ENCODE measurements around the gene MMP15.

Gene MMP15

DNA sequence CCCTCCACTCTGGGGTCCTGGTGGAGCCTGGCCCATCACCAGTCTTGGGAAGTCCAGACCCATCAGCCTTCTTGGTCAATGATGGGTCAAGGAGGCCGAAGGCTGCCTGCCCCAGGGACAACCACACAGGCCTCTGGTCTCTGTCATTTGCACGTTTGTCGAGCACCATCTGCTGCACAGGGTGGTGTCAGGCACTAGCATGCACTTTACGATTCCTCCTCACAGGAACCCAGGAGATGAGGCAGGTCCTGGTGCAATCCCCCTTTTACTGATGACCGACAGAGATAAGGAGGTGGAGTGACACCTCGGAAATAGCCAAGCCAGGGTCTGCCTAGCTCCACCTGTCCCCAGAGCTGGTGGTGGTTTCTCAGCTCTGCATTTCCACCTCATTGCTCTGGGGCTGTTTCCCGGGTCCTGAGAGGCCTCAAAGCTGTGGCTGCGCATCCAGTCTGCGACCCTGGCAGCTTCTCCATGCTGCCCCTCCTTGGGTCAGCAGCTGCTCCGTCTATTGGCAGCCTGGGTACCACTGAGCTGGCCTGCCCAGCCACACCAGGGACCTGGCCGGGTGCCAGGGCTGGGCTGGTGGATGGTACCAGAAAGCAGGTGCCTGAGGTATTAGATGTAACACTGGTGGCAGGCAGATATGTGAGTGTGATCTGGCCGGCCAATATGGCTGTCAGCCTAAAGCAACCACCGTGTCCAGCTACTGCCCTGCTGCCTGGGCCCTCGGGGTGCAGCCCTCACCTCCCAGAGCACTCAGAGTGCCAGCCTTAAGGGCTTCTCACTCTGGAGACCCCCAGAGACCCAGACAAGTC is 10.0 kb downstream of the MMP15 start:
- no peak for FAIRE-seq

DNA sequence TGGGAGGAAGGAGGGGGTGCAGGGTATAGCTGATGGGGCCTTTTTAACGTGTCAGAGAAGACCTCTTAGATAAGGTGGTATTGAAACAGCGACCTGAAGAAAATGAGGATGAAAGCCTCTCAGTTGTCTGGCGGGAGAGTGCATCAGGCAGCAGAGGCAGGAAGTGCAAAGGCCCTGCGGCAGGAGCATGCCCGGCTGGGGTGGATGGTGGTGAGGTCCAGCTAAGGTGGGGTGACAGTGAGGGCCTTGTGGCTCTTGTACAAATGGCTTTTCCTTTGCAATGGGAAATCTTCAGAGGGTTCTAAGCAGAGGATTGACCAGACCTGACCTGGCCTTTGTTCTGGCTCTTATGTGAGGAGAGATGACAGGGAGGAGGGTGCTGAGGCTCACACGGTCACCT is 11.4 kb downstream of the MMP15 start:
- FAIRE-seq = no peak
- no peak for DNase-seq (ENCODE audit: low spot score)

More for the DNA sequence above, 10.0 kb downstream of the MMP15 start:
- no peak for DNase-seq (ENCODE audit: low spot score)

DNA sequence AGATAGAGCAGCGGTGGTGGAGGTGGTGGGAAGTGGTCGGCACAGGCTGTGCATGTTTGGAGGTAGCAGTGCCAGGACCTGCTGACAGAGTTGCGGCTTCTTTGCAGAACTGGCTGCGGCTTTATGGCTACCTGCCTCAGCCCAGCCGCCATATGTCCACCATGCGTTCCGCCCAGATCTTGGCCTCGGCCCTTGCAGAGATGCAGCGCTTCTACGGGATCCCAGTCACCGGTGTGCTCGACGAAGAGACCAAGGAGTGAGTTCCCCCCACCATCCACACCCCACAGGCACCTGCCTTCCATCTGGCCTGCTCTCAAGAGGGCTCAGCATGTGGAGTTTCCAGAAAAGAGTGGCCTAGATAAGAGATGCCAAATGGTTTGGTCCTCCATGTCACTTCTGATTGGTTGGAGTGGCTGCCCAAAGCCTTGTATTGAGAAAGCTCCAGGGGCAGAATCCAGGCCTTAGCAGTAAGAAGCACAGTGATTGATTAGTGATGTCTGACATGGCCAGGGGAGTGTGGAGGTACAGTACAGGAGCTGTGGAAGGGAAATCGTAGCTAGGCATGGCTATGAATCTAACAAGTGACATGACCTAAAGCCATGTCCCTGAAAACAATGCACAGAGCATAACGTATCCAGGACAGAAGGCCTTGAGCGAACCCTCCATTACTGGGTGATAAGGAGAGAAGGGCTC is 12.0 kb downstream of the MMP15 start:
- FAIRE-seq = no peak
- no peak for DNase-seq (ENCODE audit: low spot score)

DNA sequence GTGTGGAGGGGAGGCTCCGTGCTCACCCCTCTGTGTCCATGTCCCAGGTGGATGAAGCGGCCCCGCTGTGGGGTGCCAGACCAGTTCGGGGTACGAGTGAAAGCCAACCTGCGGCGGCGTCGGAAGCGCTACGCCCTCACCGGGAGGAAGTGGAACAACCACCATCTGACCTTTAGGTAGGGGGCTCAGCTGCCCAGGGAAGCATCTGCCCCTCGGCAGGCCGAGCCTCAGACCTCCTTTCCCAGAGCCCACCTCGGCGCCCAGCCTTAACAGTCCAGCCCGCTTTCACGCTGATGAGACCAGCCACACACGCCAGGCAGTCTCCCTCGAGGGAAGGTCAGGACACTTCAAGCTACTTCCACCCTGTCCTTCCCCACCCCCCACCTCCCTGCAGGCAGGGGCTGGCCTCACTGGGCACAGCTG is 12.7 kb downstream of the MMP15 start:
- FAIRE-seq (no peak), DNase-seq (ENCODE audit: low spot score) (no peak)

DNA sequence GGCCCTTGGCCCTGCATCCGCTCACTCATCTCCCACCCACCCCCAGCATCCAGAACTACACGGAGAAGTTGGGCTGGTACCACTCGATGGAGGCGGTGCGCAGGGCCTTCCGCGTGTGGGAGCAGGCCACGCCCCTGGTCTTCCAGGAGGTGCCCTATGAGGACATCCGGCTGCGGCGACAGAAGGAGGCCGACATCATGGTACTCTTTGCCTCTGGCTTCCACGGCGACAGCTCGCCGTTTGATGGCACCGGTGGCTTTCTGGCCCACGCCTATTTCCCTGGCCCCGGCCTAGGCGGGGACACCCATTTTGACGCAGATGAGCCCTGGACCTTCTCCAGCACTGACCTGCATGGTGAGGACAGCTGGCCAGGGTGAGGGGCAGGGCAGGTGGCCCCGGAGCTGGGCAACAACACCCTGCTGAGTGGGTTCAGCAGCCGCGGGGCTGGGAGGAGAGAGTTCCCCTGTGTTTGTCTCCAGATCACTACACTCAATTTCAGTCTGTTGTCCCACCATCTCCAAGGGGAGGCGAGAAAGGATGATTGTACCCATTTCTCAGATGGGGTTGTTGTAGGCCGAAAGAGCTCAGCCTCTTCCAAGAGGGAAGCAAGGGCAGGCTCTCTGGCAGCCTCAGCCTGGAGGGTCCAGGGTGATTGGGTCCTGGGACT is 14.4 kb downstream of the MMP15 start:
- no peak for FAIRE-seq
- no peak for DNase-seq (ENCODE audit: low spot score)

DNA sequence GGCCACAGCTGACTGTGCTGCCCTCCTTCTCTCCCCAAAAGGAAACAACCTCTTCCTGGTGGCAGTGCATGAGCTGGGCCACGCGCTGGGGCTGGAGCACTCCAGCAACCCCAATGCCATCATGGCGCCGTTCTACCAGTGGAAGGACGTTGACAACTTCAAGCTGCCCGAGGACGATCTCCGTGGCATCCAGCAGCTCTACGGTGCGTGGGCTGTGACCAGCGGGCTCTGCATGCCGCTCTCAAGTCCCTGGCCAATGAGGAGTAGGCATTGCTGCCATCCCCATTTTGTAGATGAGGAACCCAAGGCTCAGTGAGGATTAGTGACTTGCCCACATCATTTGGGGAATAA is 14.9 kb downstream of the MMP15 start:
- FAIRE-seq (no peak), DNase-seq (ENCODE audit: low spot score) (no peak)

DNA sequence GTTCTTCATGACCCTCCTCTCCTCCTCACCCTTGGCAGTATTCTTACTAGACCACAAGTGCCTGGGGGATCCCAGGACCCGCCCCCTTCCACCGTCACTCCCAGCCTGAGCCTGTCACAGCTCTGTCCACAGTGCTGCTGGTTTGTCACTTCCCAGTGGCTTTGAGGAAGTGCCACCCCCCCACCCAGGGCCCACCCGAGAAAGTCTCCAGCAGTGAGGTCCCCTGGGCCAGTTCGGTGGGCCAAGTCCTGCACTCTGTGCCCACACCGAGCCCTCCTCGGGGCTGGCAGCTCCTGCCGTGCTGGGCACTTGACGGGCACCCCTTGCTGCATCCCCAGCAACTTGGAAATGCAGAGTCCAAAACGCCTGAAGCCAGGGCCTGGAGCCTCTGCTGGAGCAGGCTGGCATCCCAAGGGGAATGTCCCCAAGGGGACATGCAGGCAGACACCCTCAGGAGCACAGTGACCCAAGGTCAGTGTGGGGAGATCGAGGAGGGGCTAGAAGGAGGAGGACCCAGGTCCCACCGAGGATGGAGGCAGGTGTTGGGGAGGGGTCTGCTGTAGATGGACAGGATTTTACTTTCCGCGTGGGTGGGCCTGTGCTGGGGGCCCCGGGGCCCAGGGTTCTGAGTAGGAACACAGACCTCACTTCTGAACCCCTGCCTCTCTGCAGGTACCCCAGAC is 15.5 kb downstream of the MMP15 start:
- DNase-seq (ENCODE audit: low spot score) (no peak), FAIRE-seq (no peak)

DNA sequence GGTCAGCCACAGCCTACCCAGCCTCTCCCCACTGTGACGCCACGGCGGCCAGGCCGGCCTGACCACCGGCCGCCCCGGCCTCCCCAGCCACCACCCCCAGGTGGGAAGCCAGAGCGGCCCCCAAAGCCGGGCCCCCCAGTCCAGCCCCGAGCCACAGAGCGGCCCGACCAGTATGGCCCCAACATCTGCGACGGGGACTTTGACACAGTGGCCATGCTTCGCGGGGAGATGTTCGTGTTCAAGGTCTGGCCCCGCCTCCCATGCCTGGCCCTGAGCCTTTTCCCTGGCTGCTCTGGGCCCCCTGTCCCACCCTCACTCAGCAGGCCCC is 16.0 kb downstream of the MMP15 start:
- no peak for FAIRE-seq

DNA sequence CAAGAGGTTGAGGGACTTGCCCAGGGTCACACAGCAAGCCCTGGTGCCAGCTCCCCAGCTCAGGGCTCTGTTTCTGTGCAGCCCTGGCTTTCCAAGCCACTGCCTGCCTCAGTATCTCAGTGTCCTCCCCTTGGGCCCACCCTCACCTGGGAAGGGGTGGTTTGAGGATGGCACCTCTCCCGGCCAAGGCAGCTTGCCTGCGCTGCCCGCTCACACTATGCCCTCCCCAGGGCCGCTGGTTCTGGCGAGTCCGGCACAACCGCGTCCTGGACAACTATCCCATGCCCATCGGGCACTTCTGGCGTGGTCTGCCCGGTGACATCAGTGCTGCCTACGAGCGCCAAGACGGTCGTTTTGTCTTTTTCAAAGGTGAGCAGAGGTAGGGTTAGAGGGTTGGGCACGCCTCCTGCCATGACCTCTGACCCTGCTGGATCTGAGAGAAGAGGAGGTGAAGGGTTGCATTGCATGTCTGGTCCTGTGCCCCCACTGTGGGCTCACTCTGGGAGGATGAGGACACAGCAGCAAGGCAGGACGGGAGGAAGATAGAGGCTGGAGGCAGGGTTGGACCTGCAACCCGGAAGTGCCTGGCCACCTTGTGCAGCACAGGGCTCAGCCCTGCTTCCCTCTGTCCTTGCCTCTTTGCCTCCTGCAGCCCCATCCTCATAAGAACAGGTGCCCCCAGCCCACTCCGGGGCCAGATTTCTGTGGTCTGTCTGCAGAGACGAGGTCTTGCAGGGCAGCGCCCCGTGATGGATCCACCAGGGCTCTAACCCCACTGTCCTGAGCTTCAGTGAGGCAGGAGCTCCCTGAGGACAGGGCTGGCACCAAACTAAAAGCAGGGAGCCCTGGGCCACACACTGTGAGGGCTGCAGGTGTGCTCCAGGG is 16.7 kb downstream of the MMP15 start:
- DNase-seq (ENCODE audit: low spot score) (no peak), FAIRE-seq (no peak)

More for the DNA sequence above, 16.0 kb downstream of the MMP15 start:
- no peak for DNase-seq (ENCODE audit: low spot score)

DNA sequence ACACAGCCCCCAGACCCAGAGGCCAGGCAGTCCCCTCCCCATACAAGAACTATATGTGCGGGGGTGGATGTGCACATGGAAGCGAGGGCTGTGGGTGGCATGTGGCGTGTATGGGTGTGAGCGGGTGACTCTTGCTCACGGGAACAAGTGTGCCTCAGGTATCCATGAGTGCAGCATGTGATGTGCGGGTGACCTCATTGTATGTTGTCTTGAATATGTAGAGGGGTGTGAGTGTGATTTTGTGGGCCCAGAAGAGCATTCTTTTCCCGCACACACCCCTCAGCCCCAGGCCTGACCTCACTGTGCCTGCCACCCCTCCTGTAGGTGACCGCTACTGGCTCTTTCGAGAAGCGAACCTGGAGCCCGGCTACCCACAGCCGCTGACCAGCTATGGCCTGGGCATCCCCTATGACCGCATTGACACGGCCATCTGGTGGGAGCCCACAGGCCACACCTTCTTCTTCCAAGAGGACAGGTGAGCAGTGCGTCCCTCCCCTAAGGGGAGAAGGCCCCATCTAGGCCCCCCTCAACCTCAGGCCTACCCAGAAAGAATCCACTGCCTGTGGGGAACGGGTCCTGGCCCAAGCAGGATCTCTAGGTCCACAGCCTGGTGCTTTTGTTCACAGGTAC is 17.4 kb downstream of the MMP15 start:
- FAIRE-seq (no peak), DNase-seq (ENCODE audit: low spot score) (no peak)

DNA sequence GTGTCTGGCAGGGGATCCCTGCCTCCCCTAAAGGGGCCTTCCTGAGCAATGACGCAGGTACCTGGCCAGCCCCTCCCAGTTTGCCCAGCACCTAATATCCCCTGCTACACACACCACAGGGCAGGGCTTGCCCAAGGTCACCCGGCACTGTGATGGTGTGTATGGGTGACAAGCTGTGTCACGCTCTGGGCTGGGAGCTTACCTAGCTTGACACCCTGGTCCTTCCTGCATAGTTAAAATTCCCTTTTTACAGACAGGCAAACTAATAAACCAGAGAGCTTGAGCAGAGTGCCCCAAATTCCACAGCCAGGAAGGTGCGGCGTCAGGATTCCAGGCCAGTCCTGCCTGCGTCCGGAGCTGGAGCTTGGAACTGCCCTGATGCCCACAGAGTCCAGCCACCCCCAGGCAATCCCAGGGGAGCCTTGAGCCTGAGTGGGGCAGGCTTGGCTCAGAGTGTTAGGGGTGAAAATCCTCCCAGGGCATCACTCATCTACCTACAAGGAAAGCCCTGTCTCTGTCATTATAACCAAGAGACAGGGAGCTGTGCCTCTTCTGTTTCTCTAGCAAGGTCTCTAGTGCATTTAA is 18.1 kb downstream of the MMP15 start:
- FAIRE-seq = no peak

DNA sequence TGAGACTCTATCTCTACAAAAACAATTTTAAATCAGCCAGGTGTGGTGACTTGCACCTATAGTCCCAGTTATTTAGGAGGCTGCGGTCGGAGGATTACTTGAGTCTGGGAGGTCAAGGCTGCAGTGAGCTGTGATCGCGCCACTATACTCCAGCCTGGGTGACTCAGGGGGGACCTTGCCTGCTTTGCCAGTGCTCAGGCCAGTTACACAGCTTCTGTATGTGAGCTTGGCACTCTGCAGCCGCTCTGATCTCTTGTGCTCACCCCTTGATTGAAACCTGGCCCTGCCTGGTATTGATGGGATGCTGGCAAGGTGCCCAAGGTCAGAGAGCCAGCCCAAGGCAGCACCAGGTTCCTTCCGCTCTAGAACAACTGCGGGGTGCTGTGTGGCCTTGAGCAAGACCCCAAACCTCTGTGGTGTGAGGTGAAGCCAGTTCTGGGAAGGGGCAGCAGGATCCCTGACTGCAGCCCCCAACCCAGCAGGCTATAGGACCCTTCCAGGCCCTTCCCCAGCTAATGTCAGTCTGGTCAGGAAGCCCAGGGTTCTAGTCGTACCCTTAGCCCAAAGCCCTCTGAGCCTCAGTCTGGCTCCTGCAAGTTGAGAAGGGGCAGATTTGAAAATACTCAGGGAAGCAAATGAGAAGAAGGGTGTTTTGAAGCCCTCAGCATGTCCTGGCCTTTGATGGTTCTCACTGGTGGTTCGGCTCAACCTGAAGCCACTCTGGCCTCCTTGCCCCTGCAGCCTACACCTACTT is 18.9 kb downstream of the MMP15 start:
- DNase-seq (ENCODE audit: low spot score) (no peak), FAIRE-seq (no peak)

More for the DNA sequence above, 18.1 kb downstream of the MMP15 start:
- DNase-seq (ENCODE audit: low spot score) = no peak

DNA sequence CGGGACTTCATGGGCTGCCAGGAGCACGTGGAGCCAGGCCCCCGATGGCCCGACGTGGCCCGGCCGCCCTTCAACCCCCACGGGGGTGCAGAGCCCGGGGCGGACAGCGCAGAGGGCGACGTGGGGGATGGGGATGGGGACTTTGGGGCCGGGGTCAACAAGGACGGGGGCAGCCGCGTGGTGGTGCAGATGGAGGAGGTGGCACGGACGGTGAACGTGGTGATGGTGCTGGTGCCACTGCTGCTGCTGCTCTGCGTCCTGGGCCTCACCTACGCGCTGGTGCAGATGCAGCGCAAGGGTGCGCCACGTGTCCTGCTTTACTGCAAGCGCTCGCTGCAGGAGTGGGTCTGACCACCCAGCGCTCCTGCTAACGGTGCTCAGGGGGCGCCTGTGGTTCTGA is 19.5 kb downstream of the MMP15 start:
- no peak for FAIRE-seq

DNA sequence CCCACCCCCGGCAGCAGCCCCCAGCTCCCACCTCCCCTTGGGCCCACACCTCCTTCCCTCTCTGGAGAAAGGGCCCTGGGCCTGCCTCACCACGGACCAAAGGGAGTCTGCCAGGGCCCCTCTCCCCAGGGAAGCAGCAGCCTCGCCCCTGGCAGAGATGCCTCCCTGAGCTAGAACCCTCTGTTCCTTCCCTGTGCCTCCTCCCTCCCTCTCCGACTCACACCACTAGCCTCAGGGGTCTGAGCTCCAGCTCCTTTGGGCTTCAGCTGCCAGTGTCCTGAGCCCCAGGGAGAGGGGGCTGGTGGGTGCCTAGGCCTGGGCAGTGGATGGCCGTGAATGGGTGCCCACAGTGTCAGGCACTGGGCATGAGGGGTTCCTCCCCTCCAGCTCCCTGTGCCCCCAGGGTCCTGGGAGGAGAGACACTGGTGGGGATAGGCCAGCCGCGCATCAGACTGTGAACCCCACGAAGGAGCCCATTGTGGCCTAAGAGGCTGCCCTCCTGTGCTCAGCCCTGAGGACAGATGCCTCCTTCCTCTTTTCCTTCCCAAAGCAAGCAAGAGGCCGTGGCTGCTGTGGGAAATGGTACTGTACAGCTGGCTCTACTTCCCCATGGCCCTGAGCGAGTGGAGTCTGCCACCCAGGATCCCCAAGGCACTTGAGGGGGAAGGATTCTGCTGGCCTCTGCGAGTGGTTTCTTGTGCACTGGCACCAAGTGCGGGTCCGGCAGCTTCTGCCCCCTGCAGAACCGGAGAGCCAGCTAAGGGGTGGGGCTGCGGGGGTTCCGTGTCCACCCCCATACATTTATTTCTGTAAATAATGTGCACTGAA is 20.7 kb downstream of the MMP15 start:
- DNase-seq (ENCODE audit: low spot score) = no peak
- no peak for FAIRE-seq

More for the DNA sequence above, 19.5 kb downstream of the MMP15 start:
- DNase-seq (ENCODE audit: low spot score) = no peak

DNA sequence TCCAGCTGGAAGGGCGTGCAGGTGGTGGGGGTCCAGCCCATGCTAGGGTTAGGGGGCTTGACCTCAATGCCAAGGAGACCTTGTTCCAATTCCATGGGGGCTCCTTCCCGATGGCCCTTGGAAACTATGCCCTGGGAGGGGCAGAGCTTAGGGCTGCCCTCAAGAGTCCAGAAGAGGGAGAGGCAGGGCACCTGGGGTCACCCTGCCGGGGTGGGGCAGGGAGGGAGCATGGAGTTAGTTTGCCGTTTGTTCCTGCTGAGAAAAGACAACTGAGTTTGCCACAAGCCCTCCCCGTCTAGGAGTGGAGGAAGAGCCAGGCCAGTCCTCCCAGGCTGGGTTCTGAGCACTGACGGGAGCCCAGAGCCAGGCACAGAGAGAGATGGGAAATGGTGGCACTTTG is 21.4 kb downstream of the MMP15 start:
- DNase-seq (ENCODE audit: low spot score) = no peak
- FAIRE-seq = no peak

DNA sequence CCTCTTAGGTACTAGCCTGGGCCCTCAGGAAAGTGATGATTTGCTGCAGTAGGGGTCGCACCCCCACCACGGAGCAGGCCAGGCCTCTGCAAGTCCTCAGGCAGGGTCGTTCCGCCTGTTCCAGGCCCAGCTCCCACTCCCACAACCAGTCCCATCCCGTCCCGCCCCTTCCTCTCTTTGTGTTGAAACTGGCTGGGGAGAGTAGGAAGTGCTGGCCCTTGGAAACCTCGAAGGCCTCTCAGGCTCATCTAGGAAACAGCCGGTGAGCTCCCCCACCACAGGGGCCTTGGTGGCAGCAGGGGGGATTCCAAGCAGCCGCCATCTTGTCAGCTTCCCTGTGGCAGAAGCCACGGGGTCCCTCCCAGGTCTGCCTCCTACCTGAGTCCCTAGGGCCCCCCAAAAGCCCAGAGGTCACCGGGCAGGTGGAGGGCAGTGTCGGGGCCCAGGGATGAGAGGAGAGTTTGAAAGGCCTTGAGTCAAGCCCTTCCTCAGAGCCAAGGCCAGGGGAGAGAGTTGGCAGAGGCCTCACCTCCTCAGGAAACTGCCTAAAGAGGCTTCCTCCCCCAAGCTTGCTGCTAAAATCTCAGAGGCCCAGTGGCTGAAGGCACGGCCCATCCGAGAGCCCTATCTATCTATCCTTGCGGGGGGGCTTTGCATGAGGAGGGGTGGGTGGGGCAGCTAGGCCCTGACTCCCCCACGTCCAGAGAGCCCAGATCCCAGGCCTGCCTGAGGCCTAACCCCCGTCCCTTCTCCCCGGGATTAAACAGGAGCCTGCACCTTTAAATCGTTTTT is 22.2 kb downstream of the MMP15 start:
- FAIRE-seq = no peak

DNA sequence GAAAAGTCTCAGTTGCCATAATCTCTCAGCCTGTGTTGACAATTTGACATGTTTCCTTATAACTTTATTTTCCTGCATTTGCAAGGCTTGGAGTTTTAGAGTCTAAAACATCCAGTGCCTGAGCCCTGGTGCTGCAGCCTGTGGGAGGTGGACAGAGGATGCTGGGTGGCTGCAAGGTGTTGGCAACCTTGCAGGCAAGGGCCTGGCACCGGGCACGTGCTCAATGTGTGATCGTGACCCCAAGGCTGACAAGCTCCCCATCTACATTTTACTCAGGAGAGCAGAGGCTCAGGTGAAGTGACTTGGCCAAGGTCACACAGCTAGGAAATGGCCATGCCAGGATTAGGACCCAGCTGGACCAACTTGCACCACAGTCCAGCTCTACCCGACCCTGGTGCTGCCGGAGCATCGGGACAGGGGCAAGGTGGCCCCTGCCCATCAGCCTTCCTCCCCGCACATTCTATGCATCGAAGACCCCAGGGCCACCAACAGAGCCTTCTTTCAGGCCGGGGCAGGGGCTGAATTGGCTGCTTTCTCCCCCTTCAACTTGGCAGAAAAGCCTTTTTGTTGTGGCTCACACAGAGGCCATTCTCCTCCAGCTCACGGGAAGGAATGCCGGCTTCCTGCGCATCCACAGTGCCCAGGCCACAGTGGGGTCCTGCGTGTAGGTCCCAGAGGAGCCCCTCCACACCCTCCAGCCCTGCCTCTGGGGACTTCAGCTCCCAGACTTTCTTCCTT is 23.1 kb downstream of the MMP15 start:
- DNase-seq (ENCODE audit: low spot score) = no peak
- FAIRE-seq = no peak

More for the DNA sequence above, 22.2 kb downstream of the MMP15 start:
- DNase-seq (ENCODE audit: low spot score) = no peak

Data from RCC 7860 (cell line).